IPS-NIHi7 (cell line): ENCODE measurements around the gene NFIX.
A peak's percentile ranks its signal among the peaks of the same experiment; 100 is the strongest.

ENCODE experiments used
- DNase-seq: peaks from one replicate; pipeline ENCODE4 v3.0.0; 2012; ENCODE audit warnings: mixed read lengths; ENCODE audit errors: extremely low spot score

Gene NFIX

DNA sequence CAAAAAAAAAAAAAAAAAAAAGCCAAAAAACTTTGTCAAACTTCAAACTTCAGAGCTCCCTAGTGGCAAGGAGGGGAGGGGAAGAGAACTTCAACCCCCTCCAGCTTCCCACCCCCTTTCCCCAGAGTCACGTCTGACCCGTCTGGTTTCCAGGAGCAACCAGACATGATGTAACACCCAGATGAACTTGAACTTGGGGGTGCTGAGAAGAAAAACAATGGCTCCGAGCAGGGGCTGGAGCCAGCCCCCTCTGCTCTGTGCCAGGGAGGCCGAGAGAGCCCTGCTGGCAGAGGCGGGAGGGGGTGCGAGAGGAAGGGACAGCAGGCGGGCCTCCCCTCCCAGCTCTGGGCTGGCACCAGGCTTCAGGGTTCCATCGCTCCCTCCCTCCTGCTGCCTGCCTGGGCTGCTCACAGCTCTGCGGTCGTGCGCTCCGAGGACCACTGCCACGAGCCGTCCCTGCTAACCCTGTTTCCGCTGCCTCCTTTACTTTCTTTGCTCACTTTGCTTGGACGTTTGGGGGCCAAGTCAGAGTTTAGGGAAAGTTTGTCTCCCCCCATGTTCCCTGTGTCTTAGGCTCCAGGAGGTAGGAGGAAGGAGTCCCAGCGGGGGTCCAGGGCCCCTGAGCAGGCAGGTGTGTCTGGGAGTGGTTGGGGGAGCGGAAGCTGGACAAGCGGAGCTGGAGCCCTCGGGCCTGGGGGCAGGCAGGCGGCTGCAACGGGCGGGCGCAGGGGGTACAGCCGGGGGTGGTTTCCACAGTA lies 96.3 kb downstream of the NFIX start:
- no peak for DNase-seq

- DNase-seq = no peak
Measured at GRCh38 chr19:13092158-13092543, 96.9 kb downstream of the NFIX start.

DNA sequence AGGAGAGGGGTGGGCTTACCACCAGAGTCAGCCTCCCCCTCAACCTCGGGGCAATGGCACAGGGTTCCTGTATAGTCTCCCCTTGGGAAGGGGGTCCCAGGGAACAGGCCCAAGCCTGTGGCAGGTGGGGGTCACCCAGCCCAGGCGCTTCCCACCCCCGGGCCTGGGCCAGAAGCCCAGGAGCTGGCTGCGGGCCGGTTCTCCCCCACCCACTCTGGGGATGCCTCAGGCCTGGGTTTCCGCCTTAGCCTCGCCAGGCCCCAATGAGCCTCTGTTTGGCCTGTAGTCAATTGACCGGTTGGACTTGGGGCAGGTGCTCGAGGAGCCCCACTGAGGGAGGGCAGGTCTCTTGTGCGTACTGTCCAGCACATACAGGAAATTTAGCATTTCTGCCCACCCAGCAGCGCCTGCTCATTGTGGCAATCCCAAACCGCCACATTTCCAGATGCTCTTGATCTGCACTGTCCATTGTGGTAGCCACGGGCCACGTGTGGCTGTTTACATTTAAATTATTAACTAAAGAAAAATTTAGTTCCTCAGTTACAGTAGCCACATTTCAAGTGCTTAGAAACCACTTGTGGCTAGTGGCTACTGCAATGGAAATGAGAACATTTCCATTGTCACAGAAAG lies 97.4 kb downstream of the NFIX start:
- no peak for DNase-seq

GRCh38 chr19:13093407-13094105 lies 98.3 kb downstream of the NFIX start:
- peak; percentile 89 for DNase-seq

GRCh38 chr19:13094106-13094504 lies 98.8 kb downstream of the NFIX start:
- no peak for DNase-seq

DNA sequence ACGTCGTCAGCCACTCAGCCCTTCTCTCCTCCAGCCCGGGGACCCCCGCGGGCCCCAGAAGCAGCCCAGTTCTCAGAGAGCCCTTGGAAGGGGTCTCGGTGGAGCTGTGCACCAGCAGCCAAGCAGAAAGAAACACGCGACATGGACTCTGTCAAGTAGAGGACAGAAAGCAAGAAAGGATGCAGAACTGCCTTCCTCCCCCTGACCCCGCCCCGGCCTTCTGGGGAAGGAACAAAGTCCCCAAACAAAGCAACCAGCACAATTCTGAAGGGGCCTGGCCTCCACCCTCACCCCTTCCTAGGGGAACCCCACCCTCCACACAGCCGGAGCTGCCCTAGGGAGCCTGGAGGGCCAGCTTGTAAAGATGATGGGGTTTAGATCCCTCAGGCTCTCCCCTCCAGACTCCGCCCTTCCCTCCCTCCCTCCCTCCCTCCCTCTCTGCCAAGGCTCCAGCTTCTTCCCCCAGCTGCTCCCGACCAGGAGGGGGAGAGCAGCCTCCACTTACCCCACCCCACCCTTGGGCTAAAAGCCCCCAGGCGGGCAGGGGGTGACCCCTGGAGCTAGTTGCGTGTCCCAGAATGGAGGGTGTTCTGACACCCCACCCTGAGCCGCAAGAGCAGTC lies 99.6 kb downstream of the NFIX start:
- DNase-seq = peak; percentile 68

DNA sequence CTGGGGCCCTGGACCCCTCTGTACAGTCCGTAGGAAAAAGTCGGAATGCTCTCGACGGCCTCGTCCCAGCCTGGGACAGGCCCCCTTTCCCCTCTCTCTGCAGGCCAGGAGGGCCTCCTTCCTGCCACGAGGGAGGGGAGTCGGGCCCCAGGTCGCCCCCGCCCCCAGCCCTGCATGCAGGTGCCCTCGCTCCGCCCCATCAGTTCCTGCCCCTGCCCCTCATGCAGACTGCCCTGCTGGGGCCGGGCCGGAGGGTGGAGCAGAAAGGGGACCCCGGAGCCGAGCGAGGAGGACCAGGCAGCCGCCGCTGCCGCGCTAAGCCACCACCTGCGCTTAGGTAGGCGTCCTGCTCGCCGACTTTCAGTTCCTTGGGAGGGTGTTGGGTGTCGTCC lies 100.1 kb downstream of the NFIX start:
- peak; percentile 61 for DNase-seq

DNA sequence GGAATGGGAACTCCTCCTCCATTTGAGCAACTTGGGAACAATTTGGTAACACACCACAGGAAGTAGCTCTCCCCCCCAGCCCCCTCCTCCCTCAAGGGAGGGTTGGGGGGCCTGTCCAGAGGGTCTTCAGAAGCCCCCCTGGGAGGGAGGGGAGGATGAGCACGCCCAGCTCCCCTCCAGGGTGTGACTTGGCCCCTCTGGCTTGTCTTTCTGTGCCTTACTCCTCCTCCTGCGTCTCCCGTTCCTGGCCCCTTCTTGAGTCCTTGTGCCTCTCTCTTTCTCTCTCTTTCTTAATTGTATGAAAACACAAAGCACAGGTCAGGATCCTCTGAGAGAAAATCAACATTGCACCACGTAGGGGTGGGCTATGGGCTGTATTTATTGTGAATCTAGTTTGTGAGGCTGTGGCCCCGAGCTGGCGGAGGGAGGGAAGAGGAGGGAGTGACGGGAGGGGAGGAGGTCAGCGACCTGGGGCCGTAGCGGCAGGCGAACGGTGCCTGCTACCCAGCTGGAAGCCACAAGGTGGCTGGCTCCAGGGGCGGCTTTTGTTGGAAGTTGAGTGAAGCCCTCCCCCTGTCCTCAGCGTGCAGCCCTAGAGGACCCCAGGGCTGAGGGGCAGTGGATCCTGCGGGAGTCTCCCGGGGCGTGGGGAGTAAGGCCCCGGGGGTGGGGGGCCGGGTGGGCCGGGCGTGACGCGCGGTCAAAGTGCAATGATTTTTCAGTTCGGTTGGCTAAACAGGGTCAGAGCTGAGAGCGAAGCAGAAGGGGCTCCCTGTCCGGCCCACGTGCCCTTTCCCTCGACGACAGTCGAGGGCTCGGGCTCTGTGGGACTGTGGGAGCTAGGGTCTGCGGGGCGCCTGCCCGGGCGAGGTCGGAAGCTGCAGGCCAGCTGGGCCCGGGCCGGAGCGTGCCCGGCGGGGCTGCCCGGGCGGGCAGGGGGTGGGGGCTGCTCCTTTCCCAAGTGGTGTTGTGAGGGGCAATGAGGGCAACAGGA lies 101.0 kb downstream of the NFIX start:
- peak; percentile 79 for DNase-seq

DNA sequence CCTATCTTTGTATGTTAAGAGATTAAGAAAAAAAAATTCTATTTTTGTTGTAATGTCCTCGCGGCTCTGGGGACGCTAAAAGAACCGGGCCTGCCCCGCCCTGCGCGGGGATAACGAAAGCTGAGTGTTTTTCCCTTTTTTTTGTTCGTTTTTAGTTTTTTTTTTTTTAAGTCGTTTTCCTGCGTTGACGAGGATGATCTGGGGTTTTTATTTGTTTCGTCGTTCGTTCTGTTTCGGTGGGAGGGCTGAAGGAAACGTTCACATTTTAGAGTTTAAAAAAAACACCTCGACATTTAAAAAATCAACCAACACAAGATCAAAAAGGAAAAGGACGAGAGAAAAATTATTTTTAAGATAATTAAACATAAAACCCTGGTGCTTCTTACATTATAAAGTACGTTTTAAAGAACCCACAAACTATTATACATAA lies 101.8 kb downstream of the NFIX start:
- DNase-seq = no peak

GRCh38 chr19:13097463-13098258 lies 102.4 kb downstream of the NFIX start:
- no peak for DNase-seq

- DNase-seq = no peak
Measured at GRCh38 chr19:13098277-13099072, 103.2 kb downstream of the NFIX start.

GRCh38 chr19:13099073-13099999 lies 104.1 kb downstream of the NFIX start:
- no peak for DNase-seq

DNA sequence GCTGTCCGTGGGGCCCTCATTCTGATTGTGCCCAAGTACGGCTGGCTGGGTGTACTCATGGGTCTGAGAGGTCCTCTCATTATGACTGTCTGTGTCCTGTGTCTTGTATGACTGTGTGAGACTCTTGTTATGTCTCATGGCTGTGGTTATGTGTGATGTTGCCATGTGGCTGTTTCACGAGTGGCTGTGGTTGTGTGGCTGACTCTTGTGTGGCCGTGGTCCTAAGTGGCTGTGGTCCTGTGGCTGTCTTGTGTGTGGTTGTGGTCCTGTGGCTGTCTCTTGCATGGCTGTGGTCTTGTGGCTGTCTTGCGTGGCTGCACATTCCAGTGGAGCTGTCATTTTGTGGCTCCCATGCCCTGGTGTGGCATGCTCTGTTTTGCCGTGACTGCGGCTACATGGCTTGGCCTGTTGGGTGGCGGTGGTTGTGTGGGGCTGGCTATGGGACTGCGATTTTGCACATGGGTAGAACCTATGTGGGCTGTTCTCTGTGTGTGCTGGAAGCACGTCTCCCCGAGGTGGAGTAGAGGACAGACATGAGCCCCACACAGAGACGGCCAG lies 104.8 kb downstream of the NFIX start:
- DNase-seq = no peak

GRCh38 chr19:13100841-13101589 lies 105.7 kb downstream of the NFIX start:
- no peak for DNase-seq

GRCh38 chr19:13101590-13102415 lies 106.5 kb downstream of the NFIX start:
- no peak for DNase-seq

DNA sequence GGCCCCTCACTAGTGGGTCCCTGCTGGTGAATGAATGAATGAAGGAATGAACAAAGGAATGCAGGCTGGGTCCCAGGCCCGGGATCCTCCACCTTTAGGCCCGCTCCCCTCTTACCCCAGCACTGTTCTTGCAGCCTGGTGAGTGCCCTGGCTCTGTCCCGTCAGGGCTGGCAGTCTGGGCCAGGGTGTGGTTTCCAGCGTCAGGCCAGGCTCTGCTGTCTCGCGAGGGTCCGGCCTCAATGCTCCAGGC lies 107.1 kb downstream of the NFIX start:
- no peak for DNase-seq
